22Rv1 (cell line): ENCODE measurements around the gene VEZT.

Source experiments
- CTCF ChIP-seq: fragments of 450-650 bp; IDR thresholded peaks from 2 replicates; pipeline ENCODE4 v1.5.1; 2017; ENCODE audit warnings: mild to moderate bottlenecking
- ZFX ChIP-seq: fragments of 450-650 bp; IDR thresholded peaks from 2 replicates; pipeline ENCODE4 v1.6.1; 2017; ENCODE audit warnings: antibody characterized with exemption, borderline replicate concordance

GRCh38 chr12:95339086-95339788 is 121.6 kb downstream of the VEZT start:
- TF ChIP-seq CTCF (no peak), ZFX (no peak)
